Parathyroid adenoma (tissue), 2 donors: ENCODE measurements around the gene PRKCA.

Experiments used
- H2AFZ ChIP-seq: fragments of 300-600 bp; sonication (generic); one replicate; pipeline ENCODE4 v1.7.0; 2017; ENCODE audit warnings: antibody characterized with exemption, mild to moderate bottlenecking
- H3K27ac ChIP-seq: fragments of 300-600 bp; sonication (generic); one replicate; pipeline ENCODE4 v1.7.0; 2017
- H3K27me3 ChIP-seq: fragments of 300-600 bp; sonication (generic); one replicate; pipeline ENCODE4 v1.7.0; 2017; ENCODE audit warnings: low read length; ENCODE audit not compliant: control insufficient read depth, insufficient read depth
- H3K36me3 ChIP-seq: fragments of 300-600 bp; sonication (generic); one replicate; pipeline ENCODE4 v1.7.0; 2017; ENCODE audit warnings: low read length; ENCODE audit not compliant: control insufficient read depth, insufficient read depth
- H3K4me1 ChIP-seq: fragments of 300-600 bp; sonication (generic); one replicate; pipeline ENCODE4 v1.7.0; 2017; ENCODE audit warnings: control low read depth
- H3K4me2 ChIP-seq: fragments of 300-600 bp; sonication (generic); one replicate; pipeline ENCODE4 v1.7.0; 2017; ENCODE audit warnings: low read length
- H3K4me3 ChIP-seq: fragments of 300-600 bp; sonication (generic); one replicate; pipeline ENCODE4 v1.7.0; 2017; ENCODE audit warnings: low read depth, low read length
- H3K79me2 ChIP-seq: fragments of 300-600 bp; sonication (generic); one replicate; pipeline ENCODE4 v1.7.0; 2017; ENCODE audit warnings: control low read depth
- H3K9ac ChIP-seq: fragments of 300-600 bp; sonication (generic); one replicate; pipeline ENCODE4 v1.7.0; 2017; ENCODE audit warnings: mild to moderate bottlenecking
- H3K9me3 ChIP-seq: fragments of 300-600 bp; sonication (generic); one replicate; pipeline ENCODE4 v1.7.0; 2017; ENCODE audit warnings: low read length; ENCODE audit not compliant: control insufficient read depth
- CTCF ChIP-seq: fragments of 300-600 bp; sonication (generic); IDR thresholded peaks from one replicate; pipeline ENCODE4 v1.7.0; 2017; ENCODE audit warnings: antibody characterized with exemption, mild to moderate bottlenecking
- donor health status: primary hyperparathyroidism.

Gene PRKCA

GRCh38 chr17:66676421-66676820, 374.0 kb downstream of the PRKCA start:
- Histone ChIP-seq H3K27ac (no peak overlapping the region), H3K9ac (no peak overlapping the region)

GRCh38 chr17:66677201-66677981, 375.0 kb downstream of the PRKCA start:
- no peaks in the 10 kb centered on the region for H3K79me2 ChIP-seq
- no peak overlapping the region for H2AFZ ChIP-seq
- H3K4me2 ChIP-seq, result no peak overlapping the region
- H3K9ac ChIP-seq, result no peak overlapping the region
- no peaks in the 10 kb centered on the region for H3K9me3 ChIP-seq
- peaks cover 4% of the 10 kb centered on the region for H3K4me1 ChIP-seq
- H3K27ac ChIP-seq, result no peak overlapping the region
- H3K36me3 ChIP-seq, result no peaks in the 10 kb centered on the region
- no peak for TF ChIP-seq CTCF
- H3K27me3 ChIP-seq, result no peaks in the 10 kb centered on the region
- no peak overlapping the region for H3K4me3 ChIP-seq

More at GRCh38 chr17:66676421-66676820, 374.0 kb downstream of the PRKCA start:
- no peaks in the 10 kb centered on the region for H3K36me3 ChIP-seq
- no peak overlapping the region for H3K4me2 ChIP-seq
- peaks cover 4% of the 10 kb centered on the region for H3K4me1 ChIP-seq
- TF ChIP-seq CTCF, result no peak
- no peaks in the 10 kb centered on the region for H3K9me3 ChIP-seq
- no peak overlapping the region for H2AFZ ChIP-seq
- H3K27me3 ChIP-seq, result no peaks in the 10 kb centered on the region
- no peaks in the 10 kb centered on the region for H3K79me2 ChIP-seq
- no peak overlapping the region for H3K4me3 ChIP-seq

- H2AFZ ChIP-seq, result no peak overlapping the region
- H3K27me3 ChIP-seq, result no peaks in the 10 kb centered on the region
- no peaks in the 10 kb centered on the region for H3K9me3 ChIP-seq
- H3K27ac ChIP-seq, result no peak overlapping the region
- H3K36me3 ChIP-seq, result no peaks in the 10 kb centered on the region
- TF ChIP-seq CTCF, result no peak
- H3K4me2 ChIP-seq, result no peak overlapping the region
- H3K4me3 ChIP-seq, result no peak overlapping the region
- H3K79me2 ChIP-seq, result no peaks in the 10 kb centered on the region
- H3K9ac ChIP-seq, result no peak overlapping the region
- H3K4me1 ChIP-seq, result peaks cover 4% of the 10 kb centered on the region
These were observed 375.6 kb downstream of the PRKCA start for GRCh38 chr17:66678061-66678460.

- H3K27me3 ChIP-seq, result no peaks in the 10 kb centered on the region
- H3K4me2 ChIP-seq, result no peak overlapping the region
- H3K9me3 ChIP-seq, result no peaks in the 10 kb centered on the region
- no peak overlapping the region for H3K27ac ChIP-seq
- no peaks in the 10 kb centered on the region for H3K4me1 ChIP-seq
- H2AFZ ChIP-seq, result no peak overlapping the region
- no peaks in the 10 kb centered on the region for H3K36me3 ChIP-seq
- no peaks in the 10 kb centered on the region for H3K79me2 ChIP-seq
- no peak overlapping the region for H3K4me3 ChIP-seq
- TF ChIP-seq CTCF, result no peak
- H3K9ac ChIP-seq, result no peak overlapping the region
These were observed 376.4 kb downstream of the PRKCA start for GRCh38 chr17:66678827-66679226.
